HG03066 (cell line): ENCODE results near the gene CCDC187.

Experiments used
- ATAC-seq: cut with Tn5 transposase; IDR thresholded peaks from one replicate; pipeline ENCODE4 v1.9.1; 2021; ENCODE audit warnings: low read depth; ENCODE audit not compliant: unreplicated experiment

Gene CCDC187

DNA sequence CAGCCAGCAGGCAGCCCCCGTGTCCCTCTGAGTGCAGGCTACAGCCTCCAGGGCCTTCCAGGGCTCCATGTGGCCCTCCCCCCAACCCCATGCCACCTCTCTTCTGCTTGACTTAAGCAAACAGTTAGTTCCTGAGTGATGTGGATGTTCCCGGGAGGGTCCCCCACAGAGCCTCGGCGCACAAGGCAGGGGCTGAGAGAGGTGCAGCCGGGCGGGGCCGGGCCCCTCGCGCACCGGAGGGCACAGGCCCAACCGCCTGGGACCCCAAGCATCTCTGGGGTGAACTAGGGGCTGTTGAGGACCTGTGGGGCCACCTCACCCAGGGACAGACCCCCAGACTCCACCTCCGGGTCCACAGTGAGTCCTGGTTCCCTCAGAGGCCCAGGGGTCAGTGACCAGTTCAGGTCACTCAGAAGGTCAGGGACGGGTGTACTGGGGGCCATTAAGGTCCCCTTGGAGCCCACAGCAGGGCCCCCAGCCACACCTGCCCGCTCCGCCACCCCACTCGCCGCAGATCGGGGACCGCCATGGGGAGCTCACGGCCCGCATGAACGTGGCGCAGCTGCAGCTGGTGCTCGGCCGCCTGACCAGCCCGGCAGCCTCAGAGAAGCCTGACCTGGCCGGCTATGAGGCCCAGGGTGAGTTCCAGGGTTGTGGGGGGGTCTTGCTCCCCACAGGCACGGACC lies 36.6 kb upstream of the CCDC187 start:
- no peak for ATAC-seq

GRCh38 chr9:136339958-136340310 lies 36.0 kb upstream of the CCDC187 start:
- no peak for ATAC-seq

GRCh38 chr9:136339173-136339957 lies 35.5 kb upstream of the CCDC187 start:
- ATAC-seq, result no peak

DNA sequence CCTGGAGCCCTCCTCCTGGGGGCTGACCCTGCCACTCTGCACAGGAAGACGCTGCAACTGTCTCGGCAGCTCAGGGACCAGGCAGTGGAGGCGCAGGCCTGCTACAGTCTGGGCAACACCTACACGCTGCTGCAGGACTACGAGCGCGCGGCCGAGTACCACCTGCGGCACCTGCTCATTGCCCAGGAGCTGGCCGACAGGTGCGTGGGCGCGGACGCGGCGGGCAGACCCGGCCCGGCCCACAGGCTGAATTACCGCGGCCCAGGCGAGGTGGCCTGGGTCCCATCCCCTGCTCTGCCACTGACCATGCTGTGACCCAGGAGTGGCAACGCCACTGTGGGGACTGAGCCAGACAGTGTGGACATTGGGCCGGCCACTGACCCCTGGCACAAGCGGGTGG lies 34.6 kb upstream of the CCDC187 start:
- ATAC-seq, result no peak

GRCh38 chr9:136337416-136338395 lies 33.8 kb upstream of the CCDC187 start:
- no peak for ATAC-seq

DNA sequence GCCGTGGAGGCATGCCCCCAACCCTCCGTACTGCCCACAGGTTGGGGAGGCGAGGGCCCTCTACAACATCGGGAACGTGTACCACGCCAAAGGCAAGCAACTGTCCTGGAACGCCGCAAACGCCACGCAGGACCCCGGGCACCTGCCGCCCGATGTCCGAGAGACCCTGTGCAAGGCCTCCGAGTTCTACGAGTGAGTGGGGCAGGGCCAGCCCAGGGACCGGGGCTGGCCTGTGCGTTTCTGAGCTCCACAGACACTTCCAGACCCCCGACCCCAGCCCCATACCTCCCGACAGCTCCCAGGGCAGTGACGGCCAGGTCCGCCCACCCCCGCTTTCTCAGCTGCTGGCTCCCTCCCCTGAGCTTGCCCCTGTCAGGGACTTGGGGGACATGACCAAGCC lies 33.0 kb upstream of the CCDC187 start:
- no peak for ATAC-seq

- ATAC-seq, result no peak
These were observed 32.4 kb upstream of the CCDC187 start for GRCh38 chr9:136336156-136336870.

- ATAC-seq, result no peak
These were observed 31.6 kb upstream of the CCDC187 start for GRCh38 chr9:136335296-136336155.

DNA sequence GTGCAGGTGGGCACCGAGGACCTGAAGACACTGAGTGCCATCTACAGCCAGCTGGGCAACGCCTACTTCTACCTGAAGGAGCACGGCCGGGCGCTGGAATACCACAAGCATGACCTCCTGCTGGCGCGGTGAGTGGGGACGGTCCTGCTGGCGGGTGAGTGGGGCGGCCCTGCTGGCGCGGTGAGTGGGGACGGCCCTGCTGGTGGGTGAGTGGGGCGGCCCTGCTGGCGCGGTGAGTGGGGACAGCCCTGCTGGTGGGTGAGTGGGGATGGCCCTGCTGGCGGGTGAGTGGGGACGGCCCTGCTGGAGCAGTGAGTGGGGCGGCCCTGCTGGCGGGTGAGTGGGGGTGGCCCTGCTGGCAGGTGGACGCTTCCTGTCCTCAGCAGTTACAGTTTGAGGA lies 30.6 kb upstream of the CCDC187 start:
- no peak for ATAC-seq

- no peak for ATAC-seq
These were observed 29.6 kb upstream of the CCDC187 start for GRCh38 chr9:136333486-136333885.

GRCh38 chr9:136333045-136333444 lies 29.2 kb upstream of the CCDC187 start:
- no peak for ATAC-seq

DNA sequence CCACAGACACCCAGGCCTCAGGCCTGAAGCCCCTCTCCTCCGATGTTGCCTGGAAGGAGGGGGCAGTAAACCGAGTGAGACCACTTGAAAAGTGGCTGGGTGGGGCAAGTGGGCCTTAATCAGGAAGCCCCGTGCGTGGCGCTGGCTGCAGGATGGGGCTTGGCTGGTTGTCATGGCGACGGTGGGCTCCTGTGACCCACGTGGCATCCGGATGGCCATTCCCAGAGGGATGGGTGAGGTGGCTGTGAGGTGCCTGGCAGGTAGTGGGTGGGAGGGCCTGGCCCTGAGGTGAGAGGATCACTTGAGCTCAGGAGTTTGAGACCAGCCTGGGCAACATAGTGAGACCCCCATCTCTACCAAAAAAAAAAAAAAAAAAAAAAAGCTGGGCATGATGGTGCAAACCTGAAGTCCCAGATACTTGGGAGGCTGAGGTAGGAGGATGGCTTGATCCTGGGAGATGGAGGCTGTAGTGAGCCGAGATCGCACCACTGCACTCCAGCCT lies 28.6 kb upstream of the CCDC187 start:
- no peak for ATAC-seq

DNA sequence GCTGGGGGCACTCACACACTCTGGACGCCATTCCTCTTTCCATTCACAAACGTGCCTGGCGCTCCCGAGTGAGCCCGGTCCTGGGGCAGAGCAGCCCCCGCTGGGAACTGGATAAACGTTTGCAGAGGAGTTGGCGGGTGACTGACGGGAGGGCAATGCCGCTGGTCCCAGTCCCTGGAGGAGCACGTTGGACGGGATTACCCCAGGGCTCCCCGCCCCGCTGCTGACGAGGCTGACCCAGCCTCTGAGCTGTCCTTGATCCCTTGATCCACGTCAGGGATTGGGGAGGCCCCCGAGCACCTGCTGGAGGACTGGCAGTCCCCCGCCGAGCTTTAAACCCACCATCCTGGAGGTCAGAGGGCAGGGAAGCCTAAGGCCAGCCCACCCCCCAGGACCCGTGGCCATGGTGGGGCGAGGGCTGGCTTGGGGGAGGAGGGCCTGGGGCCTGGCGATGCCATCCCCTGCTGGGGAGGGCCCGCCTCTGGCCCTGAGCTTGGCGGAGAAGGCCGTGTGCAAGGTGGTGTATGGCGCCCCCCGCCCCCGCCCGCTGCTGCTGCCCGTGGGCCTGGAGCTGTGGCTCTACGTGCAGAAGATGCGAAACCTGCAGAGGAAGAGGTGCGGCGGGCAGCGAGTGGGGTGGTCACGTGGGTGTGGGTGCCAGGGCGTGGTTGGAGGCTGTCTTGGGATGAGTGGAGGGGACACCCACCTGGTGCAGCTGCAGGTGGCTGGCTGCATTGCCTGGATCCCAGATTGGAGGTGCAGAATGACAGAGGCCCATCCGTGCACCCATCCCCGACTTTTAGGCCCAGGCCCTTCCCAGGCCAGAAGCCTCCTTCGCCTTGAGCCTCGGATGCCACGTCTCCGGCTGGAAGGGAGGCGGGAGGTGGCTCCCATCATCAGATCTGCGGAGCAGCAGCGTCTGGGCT lies 27.9 kb upstream of the CCDC187 start:
- ATAC-seq, result no peak

- no peak for ATAC-seq
These were observed 27.1 kb upstream of the CCDC187 start for GRCh38 chr9:136331030-136331429.

GRCh38 chr9:136330406-136330990 lies 26.6 kb upstream of the CCDC187 start:
- ATAC-seq, result no peak

- no peak for ATAC-seq
These were observed 25.9 kb upstream of the CCDC187 start for GRCh38 chr9:136329636-136330405.

- ATAC-seq, result no peak
These were observed 25.3 kb upstream of the CCDC187 start for GRCh38 chr9:136329211-136329627.
